NCI-H128 (cell line): ENCODE results near the gene ATXN10.
"Not testable (repeated sequence)": the region's sequence is repeated elsewhere in the genome, so short reads cannot be mapped to it uniquely, and the experiment has no call there.

Source experiments
- DNase-seq: peaks from one replicate; lab custom pipeline; 2025; ENCODE audit not compliant: unreplicated experiment; lab: John Stamatoyannopoulos, UW

ATXN10 gene

GRCh38 chr22:45783690-45784089 is 112.1 kb downstream of the ATXN10 start:
- DNase-seq = no peak

- DNase-seq = no peak
These were observed 113.0 kb downstream of the ATXN10 start for GRCh38 chr22:45784357-45785277.

- DNase-seq = no peak
These were observed 113.8 kb downstream of the ATXN10 start for GRCh38 chr22:45785458-45785857.

- no peak for DNase-seq
These were observed 115.1 kb downstream of the ATXN10 start for GRCh38 chr22:45786726-45787125.

GRCh38 chr22:45787759-45788158 is 116.1 kb downstream of the ATXN10 start:
- no peak for DNase-seq

- no peak for DNase-seq
These were observed 116.9 kb downstream of the ATXN10 start for GRCh38 chr22:45788522-45788921.

- DNase-seq = no peak
These were observed 118.8 kb downstream of the ATXN10 start for GRCh38 chr22:45790401-45790800.

GRCh38 chr22:45793161-45793560 is 121.5 kb downstream of the ATXN10 start:
- no peak for DNase-seq

GRCh38 chr22:45793892-45794291 is 122.3 kb downstream of the ATXN10 start:
- no peak for DNase-seq

GRCh38 chr22:45796009-45796408 is 124.4 kb downstream of the ATXN10 start:
- not testable (repeated sequence) for DNase-seq

- DNase-seq = no peak
These were observed 127.7 kb downstream of the ATXN10 start for GRCh38 chr22:45799291-45799690.

- DNase-seq = no peak
These were observed 130.4 kb downstream of the ATXN10 start for GRCh38 chr22:45802054-45802453.

GRCh38 chr22:45804319-45804985 is 132.8 kb downstream of the ATXN10 start:
- no peak for DNase-seq

- no peak for DNase-seq
These were observed 133.3 kb downstream of the ATXN10 start for GRCh38 chr22:45804986-45805325.

- DNase-seq = no peak
These were observed 133.8 kb downstream of the ATXN10 start for GRCh38 chr22:45805413-45805812.

- DNase-seq = no peak
These were observed 135.7 kb downstream of the ATXN10 start for GRCh38 chr22:45807156-45807915.

GRCh38 chr22:45812910-45813309 is 141.3 kb downstream of the ATXN10 start:
- no peak for DNase-seq

GRCh38 chr22:45814198-45814597 is 142.6 kb downstream of the ATXN10 start:
- no peak for DNase-seq

GRCh38 chr22:45816776-45817175 is 145.1 kb downstream of the ATXN10 start:
- DNase-seq = no peak

GRCh38 chr22:45817745-45818423 is 146.2 kb downstream of the ATXN10 start:
- no peak for DNase-seq

- no peak for DNase-seq
These were observed 146.9 kb downstream of the ATXN10 start for GRCh38 chr22:45818424-45819085.
